ENCODE results near the gene PALLD. TPM values are rescaled to one million over a fixed set of nuclear protein-coding genes. Genes with fewer than 3 reads are reported as not detected.

The PALLD gene
- total RNA-seq, 1 experiment from 2014 or later: 166 TPM

DNA sequence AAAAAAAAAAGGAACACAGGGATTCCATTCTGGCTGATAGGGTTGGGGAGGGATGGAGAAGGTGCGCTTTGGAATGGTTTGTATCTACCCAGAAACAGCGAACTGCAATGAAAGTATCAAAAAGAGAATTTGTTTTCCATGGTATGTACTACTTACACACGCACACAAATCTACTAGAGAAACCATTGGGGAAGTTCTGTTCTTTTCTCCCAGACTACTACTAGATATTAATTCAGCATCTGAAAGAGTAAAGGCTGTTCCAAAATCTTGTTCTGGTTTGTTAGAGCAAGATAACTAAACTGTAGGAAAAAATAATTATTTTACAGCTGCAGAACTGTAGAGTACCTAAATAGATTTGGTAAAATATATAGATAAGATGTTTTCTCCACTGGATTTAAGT lies 394.8 kb downstream of the PALLD start:
- CTCF ChIA-PET: no interaction called here
- H3K36me3 ChIP-seq (ENCODE audit: control insufficient read depth in 1 of 2, insufficient read depth in 2 of 2, low read length in 2 of 2): peaks cover 45 to 53% of the 10 kb centered on the region in 2 experiments
- RAD21 ChIA-PET (ENCODE audit: low non-redundant PET in 1 of 2, low total read pairs in 2 of 2, uncharacterized antibody in 2 of 2, unreplicated experiment in 2 of 2): no interaction called here
- intact Hi-C loops (cut with micrococcal nuclease): no loop called here
- no peak overlapping the region for H3K27ac ChIP-seq (ENCODE audit: low read depth, low read length)
- no peaks in the 10 kb centered on the region for H3K27me3 ChIP-seq (ENCODE audit: insufficient read depth, low read length)
- ATAC-seq (no peak), DNase-seq (ENCODE audit: low read depth, low spot score) (no peak)
- H3K4me1 ChIP-seq (ENCODE audit: control insufficient read depth in 1 of 2, insufficient read depth in 2 of 2, low read length in 2 of 2): peaks cover 0 to 6% of the 10 kb centered on the region in 2 experiments; a peak in 2 of 4 replicates
- BruUV-seq (replicated peaks): no TSS peak
- H2AFZ ChIP-seq (ENCODE audit: low read depth, low read length, poor library complexity, severe bottlenecking): no peak overlapping the region
- POLR2A ChIA-PET: no interaction called here
- peaks cover 9% of the 10 kb centered on the region; the same call in 1 of the 2 replicates for H3K79me2 ChIP-seq (ENCODE audit: insufficient read depth, low read length)
- H3K9me3 ChIP-seq (ENCODE audit: control insufficient read depth in 1 of 2, insufficient read depth in 1 of 2, low read depth in 1 of 2, low read length in 2 of 2): no peaks in the 10 kb centered on the region
- no peak overlapping the region for H3K9ac ChIP-seq (ENCODE audit: low read length)
- TF ChIP-seq, protein P1, sequence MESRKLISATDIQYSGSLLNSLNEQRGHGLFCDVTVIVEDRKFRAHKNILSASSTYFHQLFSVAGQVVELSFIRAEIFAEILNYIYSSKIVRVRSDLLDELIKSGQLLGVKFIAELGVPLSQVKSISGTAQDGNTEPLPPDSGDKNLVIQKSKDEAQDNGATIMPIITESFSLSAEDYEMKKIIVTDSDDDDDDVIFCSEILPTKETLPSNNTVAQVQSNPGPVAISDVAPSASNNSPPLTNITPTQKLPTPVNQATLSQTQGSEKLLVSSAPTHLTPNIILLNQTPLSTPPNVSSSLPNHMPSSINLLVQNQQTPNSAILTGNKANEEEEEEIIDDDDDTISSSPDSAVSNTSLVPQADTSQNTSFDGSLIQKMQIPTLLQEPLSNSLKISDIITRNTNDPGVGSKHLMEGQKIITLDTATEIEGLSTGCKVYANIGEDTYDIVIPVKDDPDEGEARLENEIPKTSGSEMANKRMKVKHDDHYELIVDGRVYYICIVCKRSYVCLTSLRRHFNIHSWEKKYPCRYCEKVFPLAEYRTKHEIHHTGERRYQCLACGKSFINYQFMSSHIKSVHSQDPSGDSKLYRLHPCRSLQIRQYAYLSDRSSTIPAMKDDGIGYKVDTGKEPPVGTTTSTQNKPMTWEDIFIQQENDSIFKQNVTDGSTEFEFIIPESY (IDR thresholded peaks at IDR 0.05; ENCODE audit: extremely low read depth, insufficient replicate concordance, low read length): no peak
- no peak overlapping the region for H3K4me2 ChIP-seq (ENCODE audit: low read length)
- H3K9me2 ChIP-seq (ENCODE audit: insufficient read depth): no peaks in the 10 kb centered on the region
- no peaks in the 10 kb centered on the region for H4K20me1 ChIP-seq (ENCODE audit: insufficient read depth)
- no peak overlapping the region for H3K4me3 ChIP-seq (replicated peaks in 1 of 2; ENCODE audit: low read depth in 1 of 2, low read length in 2 of 2)

DNA sequence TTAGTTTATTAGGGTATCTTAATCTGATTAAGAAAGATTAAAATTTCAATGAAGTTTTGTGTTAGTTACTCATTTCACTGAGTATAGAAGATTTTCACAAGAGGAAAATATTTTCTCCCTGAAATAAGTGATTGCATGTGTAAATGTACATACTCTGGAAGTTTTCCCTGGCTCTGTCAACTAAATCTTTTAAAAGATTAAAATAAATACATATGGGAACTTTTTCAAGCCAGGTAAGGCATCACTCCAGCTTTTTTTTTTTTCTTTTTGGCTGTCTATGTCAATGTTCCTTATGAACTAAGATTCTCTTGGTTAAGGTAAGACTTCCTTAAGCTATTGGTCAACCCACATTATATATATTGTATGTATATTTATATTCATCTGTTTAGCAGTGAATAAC lies 395.6 kb downstream of the PALLD start:
- Histone ChIP-seq H3K4me3 (replicated peaks in 1 of 2; ENCODE audit: low read depth in 1 of 2, low read length in 2 of 2) (no peak overlapping the region), H3K9me2 (ENCODE audit: insufficient read depth) (no peaks in the 10 kb centered on the region), H2AFZ (ENCODE audit: low read depth, low read length, poor library complexity, severe bottlenecking) (no peak overlapping the region), H3K27me3 (ENCODE audit: insufficient read depth, low read length) (no peaks in the 10 kb centered on the region), H3K27ac (ENCODE audit: low read depth, low read length) (no peak overlapping the region), H3K36me3 (ENCODE audit: control insufficient read depth in 1 of 2, insufficient read depth in 2 of 2, low read length in 2 of 2) (peaks cover 45 to 56% of the 10 kb centered on the region in 2 experiments), H3K4me1 (ENCODE audit: control insufficient read depth in 1 of 2, insufficient read depth in 2 of 2, low read length in 2 of 2) (no peaks in the 10 kb centered on the region), H3K9me3 (ENCODE audit: control insufficient read depth in 1 of 2, insufficient read depth in 1 of 2, low read depth in 1 of 2, low read length in 2 of 2) (no peaks in the 10 kb centered on the region), H3K79me2 (ENCODE audit: insufficient read depth, low read length) (peaks cover 9% of the 10 kb centered on the region; the same call in 1 of the 2 replicates), H3K4me2 (ENCODE audit: low read length) (no peak overlapping the region), H3K9ac (ENCODE audit: low read length) (no peak overlapping the region), H4K20me1 (ENCODE audit: insufficient read depth) (no peaks in the 10 kb centered on the region)
- RAD21 ChIA-PET (ENCODE audit: low non-redundant PET in 1 of 2, low total read pairs in 2 of 2, uncharacterized antibody in 2 of 2, unreplicated experiment in 2 of 2): no interaction called here
- BruUV-seq (replicated peaks): no TSS peak
- no peak for DNase-seq (ENCODE audit: low read depth, low spot score)
- CTCF ChIA-PET: no interaction called here
- POLR2A ChIA-PET: interaction anchor here (1.1 kb wide), 1 partner anchor 9 kb away, joined by 3 read pairs; no protein-coding TSS in a partner anchor
- intact Hi-C loops (cut with micrococcal nuclease): no loop called here
- ATAC-seq: no peak
- TF ChIP-seq SIN3A (IDR thresholded peaks at IDR 0.05; ENCODE audit: low read depth) (no peak), CEBPB (IDR thresholded peaks at IDR 0.05; ENCODE audit: low read depth) (no peak), REST (IDR thresholded peaks at IDR 0.05; ENCODE audit: low read depth) (no peak), SP1 (IDR thresholded peaks at IDR 0.05; ENCODE audit: low read depth) (no peak), POLR2A (IDR thresholded peaks at IDR 0.05; ENCODE audit: borderline replicate concordance, extremely low read depth, insufficient read depth, insufficient read length) (no peak), ATF3 (IDR thresholded peaks at IDR 0.05) (no peak), POLR2AphosphoS5 (IDR thresholded peaks at IDR 0.05; ENCODE audit: low read depth, low read length) (no peak), EZH2 (IDR thresholded peaks at IDR 0.05) (no peak), ZNF274 (IDR thresholded peaks at IDR 0.05; ENCODE audit: low read depth, low read length) (no peak)
- TF ChIP-seq, protein P2, sequence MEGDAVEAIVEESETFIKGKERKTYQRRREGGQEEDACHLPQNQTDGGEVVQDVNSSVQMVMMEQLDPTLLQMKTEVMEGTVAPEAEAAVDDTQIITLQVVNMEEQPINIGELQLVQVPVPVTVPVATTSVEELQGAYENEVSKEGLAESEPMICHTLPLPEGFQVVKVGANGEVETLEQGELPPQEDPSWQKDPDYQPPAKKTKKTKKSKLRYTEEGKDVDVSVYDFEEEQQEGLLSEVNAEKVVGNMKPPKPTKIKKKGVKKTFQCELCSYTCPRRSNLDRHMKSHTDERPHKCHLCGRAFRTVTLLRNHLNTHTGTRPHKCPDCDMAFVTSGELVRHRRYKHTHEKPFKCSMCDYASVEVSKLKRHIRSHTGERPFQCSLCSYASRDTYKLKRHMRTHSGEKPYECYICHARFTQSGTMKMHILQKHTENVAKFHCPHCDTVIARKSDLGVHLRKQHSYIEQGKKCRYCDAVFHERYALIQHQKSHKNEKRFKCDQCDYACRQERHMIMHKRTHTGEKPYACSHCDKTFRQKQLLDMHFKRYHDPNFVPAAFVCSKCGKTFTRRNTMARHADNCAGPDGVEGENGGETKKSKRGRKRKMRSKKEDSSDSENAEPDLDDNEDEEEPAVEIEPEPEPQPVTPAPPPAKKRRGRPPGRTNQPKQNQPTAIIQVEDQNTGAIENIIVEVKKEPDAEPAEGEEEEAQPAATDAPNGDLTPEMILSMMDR (IDR thresholded peaks at IDR 0.05 in 2 of 3, conservative IDR thresholded peaks at IDR 0.05 in 1 of 3; ENCODE audit: borderline replicate concordance in 1 of 3, insufficient read depth in 1 of 3, low read depth in 2 of 3, low read length in 2 of 3): no peak
